Measurements from ENCODE around the gene HLA-DQA1.
"Not testable (repeated sequence)": the region's sequence is repeated elsewhere in the genome, so short reads cannot be mapped to it uniquely, and the experiment has no call there.

The HLA-DQA1 gene

DNA sequence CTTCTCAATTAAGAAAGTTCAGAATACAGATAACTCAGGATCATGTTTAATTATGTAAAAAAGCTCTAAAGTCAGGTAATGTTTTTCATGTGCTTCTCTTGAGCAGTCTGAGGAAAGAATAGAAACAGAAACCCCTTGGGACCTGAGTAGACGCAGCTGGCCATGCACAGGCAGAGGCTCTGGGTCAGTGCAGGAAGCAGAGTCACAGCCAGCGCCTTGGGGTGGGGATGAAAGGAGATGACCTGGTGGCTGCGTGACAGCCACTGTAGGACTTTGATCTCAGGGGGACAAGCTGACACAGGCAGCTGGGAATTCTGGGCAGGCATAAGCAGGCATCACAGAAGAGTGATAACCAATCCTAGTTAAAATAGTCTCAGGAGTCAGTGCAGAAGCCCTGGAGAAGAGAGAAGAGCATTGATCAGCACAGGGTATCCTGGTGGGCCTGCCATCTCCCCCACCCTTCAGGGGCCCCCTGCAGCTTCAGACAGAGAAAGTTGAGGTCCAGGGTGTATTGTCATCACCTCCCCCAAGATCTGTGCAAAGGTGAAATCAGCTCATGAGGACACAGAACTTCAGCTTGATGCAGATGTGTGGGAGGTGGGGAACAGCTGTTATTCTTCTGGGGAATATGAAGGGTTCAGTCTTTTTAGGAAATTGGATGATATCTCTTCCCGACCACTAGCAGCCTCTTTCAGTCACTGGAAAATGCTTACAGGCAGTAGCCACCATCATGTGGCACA is 22.8 kb downstream of the HLA-DQA1 start:
- DNase-seq: no peak

DNA sequence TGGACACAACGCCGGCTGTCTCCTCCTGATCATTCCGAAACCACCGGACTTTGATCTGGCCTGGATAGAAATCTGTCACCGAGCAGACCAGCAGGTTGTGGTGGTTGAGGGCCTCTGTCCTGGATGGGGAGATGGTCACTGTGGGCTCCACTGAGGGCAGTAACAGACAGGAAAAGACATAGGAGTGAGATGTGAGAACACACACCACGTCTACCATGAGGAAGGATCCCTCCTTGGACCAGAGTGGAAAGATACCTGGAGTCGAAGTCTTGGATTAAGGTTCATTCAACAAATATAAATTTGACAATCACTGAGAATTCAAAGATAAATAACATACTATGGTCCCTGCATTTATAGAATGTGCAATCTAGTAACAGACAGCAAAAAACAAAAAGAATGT is 24.9 kb downstream of the HLA-DQA1 start:
- no peak for DNase-seq

- DNase-seq: no peak
These were observed 25.6 kb downstream of the HLA-DQA1 start for GRCh38 chr6:32662836-32663235.

DNA sequence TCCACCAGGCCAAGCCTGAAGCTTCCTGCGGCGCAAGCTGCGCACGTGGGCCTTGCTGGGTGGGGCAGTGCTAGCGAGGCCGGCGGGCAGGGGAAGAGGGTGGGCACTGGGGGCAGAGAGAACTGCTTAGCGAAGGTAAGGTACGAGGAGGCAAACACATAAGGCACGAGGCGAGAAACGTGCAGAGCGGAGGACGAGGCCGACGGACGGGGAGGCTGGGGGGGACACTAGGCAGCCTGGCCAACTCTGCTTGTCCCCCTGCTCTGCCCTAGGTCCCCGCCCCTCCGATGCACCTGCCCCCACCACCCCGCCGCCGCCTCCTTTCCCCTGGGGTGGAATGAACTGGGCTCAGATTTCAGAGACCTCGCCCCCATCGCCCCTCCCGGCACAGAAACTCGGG is 27.1 kb downstream of the HLA-DQA1 start:
- no peak for DNase-seq

GRCh38 chr6:32664827-32665362 is 27.7 kb downstream of the HLA-DQA1 start:
- DNase-seq: no peak

GRCh38 chr6:32665661-32666060 is 28.5 kb downstream of the HLA-DQA1 start:
- DNase-seq: no peak

DNA sequence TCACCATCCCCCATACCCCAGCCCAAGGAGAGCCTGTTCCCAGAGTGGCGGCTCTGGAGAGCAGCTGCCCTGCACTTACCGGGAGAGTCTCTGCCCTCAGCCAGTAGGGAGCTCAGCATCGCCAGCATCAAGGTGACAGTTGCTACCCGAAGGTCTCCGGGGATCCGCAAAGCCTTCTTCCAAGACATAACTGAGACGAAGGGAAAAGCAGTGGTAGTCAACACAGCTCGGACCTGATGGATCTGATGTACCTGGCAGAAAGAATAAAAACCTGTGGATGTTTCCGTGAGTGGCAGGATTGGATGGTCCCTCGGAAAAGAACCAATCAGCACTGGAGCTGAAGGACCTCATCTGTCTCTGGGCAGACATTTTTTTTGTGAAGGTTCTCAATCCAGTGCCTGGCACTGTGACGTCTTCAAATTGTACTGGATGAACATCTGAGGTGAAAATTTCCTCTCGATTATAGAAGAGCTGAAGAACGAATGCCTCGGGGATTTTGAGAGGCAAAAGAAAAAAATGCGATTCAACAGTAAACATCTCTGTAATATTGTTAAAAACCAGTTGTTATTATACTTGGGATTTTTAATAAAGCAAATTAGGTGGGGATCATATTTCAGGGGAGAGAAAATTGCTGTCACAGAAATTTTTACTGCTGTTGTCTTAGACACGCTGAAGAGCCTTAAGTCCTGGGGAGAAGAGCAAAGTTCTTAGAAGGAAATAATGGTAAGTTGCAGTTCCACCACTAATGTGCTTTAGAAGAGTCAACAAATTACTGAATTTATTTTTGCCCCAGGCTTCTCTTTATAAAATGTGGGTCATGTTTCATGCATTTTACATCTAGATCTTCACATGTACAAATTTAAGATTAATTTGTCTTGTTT is 29.5 kb downstream of the HLA-DQA1 start, which contains the start of gene HLA-DQB1:
Gene HLA-DQB1, minus strand, starts transcription at position 238 of the 881 bp plus-strand sequence. Its CDS starts 50 bp downstream, at position 188.
- peak; percentile 10 for DNase-seq

DNA sequence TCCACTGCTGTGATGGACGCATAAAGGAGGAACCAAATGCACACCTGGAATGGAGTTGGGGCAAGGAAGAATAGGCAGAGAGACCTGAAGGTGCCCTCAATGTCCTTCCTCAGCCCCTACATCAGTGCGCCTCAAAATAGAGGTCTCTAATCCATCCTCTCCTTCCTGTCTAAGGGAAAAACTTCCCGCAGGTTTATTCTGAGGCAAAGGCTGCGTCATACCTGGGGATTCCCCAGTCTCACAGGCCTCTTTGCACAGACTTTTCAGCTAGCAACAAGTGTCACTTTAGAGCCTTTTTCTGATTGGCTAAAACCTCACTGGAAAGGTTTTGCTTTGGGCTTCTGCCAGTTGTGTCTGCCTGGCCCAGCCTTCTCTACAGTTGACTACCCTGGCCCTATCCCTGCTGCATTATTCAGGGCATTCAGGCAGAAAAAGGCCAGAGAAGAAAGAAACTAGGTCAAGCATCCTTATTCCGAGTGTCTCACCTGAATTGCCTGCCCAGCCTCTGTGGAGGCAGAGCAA is 31.1 kb downstream of the HLA-DQA1 start:
- DNase-seq: peak; percentile 33

- no peak for DNase-seq
These were observed 32.0 kb downstream of the HLA-DQA1 start for GRCh38 chr6:32669240-32669639.

DNA sequence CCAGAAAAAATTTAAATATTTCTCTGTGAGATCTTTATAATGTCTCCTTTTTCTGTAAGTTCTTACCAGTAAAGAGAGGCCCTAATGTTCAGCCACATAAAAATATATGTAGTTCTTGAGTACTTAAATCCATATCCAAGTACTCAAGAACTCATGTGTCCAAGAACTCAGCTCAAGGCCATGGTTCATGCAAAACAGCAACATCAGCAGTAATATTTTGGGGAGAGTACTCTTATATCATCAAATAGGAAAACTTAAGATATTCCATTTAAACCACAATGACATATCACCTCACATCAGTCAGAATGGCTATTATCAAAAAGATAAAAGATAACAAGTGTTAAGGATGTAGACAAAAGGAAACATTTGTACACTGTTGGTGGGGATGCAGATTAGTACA is 32.7 kb downstream of the HLA-DQA1 start:
- no peak for DNase-seq

GRCh38 chr6:32671908-32672307 is 34.7 kb downstream of the HLA-DQA1 start:
- DNase-seq: not testable (repeated sequence)

- DNase-seq: not testable (repeated sequence)
These were observed 36.9 kb downstream of the HLA-DQA1 start for GRCh38 chr6:32674123-32674522.

- no peak for DNase-seq
These were observed 42.3 kb downstream of the HLA-DQA1 start for GRCh38 chr6:32679492-32679891.

DNA sequence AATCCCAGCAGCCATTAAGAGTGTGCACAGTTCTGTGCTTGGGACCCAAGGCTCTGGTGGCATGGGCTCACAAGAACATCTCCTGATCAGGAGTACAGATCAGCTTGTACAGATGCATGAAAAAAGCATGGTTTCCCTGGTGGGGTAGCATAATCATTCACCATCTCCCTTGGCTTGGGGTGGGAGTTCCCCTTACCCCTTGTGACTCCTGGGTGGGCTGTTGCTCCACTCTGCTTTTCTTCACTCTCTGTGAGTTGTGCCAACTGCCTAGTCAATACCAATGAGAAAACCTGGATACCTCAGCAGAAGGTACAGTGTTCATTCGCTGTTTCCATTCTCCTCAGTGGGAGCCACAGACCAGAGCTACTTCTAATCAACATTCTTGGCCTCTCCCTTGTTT is 42.8 kb downstream of the HLA-DQA1 start:
- DNase-seq: no peak

- DNase-seq: no peak
These were observed 47.0 kb downstream of the HLA-DQA1 start for GRCh38 chr6:32684246-32684645.

- no peak for DNase-seq
These were observed 48.4 kb downstream of the HLA-DQA1 start for GRCh38 chr6:32685603-32686002.

- no peak for DNase-seq
These were observed 52.6 kb downstream of the HLA-DQA1 start for GRCh38 chr6:32689531-32690501.

GRCh38 chr6:32692019-32692418 is 54.8 kb downstream of the HLA-DQA1 start:
- DNase-seq: no peak

Data from NCI-H2029 (cell line).